Measurements from ENCODE around the gene PTCHD4.
"Not testable (repeated sequence)": the region's sequence is repeated elsewhere in the genome, so short reads cannot be mapped to it uniquely, and the experiment has no call there.

Gene PTCHD4

DNA sequence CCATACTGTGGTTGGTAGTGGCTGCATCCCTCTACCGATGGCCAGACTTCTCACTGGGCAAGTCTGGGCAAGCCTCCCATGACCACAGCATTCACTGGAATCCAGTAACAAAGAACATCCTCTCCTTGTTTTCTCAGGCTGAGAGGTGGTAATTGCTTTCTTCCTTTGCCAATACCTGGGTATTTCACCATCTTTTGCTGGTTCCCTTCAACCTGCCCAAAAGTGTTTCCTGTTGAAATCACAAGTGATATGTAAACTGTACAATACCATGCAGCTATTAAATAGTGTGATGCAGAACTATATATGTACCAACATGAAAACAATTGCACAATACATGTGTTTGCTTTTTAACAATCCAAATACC is at the start of gene PTCHD4:
Gene PTCHD4 (minus strand): TSS at position 55 of the 364 bp plus-strand sequence. CDS start 42,240 bp downstream, outside the sequence.
- DNase-seq = no peak

DNA sequence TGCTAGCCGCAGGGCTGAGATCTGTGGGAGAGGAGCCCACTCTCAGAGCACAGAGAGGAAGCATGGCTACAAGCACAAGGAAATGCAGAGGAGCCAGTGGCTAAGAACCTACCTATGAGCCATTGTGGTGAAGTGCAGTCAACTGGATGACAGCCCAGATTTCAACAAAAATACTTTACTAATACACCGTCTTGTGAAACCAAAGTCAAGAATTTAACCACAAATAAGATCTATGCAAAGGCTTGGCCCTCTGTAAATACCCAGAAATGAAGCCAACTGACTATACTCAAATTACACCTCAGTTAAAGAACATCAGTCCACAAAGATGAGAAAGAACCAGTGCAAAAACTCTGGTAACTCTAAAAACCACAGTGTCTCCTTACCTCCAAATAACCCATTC is 40.1 kb upstream of the PTCHD4 start:
- DNase-seq = no peak

DNA sequence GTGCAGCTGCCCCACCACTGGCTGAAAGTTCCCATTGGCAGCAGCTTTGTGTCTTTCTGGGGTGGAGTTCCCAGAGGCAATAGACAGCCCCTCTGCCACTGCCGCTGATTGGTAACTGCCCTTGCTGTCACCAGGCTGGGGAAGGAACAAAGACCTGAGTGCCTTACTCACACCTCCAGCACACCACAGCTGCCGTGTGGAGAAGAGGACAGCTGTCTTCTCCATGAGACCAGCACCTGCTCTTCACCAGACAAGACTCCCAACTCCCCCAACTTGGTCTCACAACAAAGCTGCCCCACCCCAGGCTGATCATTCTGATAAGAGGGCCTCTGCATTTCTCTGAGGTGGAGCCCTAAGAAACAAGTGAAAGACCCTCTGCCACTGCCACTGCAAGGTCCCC is 39.7 kb upstream of the PTCHD4 start:
- DNase-seq = no peak

DNA sequence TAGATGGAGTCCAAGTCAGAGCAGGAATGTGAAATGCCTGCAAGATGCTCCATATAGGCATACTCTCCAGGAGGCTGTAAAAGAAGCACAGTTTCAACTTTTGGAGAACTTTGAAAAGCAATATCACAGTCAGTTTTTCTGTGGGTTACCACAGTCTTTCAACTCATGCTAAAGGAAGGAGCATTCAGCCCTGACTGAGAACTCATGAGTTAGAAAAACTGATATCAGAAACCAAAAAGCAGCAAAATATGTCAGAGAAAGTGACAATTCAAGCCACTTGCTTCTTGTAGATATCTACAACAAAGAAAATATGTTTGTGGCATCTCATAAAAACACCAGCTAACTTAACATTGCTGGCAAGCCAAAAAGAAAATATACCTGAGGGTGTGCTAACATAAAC is 36.1 kb upstream of the PTCHD4 start:
- no peak for DNase-seq

DNA sequence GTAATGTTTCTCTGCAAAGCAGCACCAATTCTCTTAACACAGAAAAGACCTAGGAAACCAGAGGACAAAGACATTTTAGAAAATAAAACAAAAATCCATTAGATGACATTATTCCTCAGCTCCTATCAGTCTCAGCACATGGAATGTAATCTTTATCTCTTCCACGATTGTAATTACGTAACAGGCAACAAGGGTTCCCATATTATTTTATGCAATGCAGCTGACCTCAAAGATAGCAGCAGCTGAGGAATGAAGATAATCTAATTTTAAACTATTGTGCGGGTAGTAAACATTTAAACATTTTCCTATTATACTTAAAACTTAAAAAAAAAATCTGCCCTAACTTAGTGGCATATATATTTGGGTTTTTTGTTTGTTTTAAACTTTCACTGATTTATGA is 33.0 kb upstream of the PTCHD4 start:
- no peak for DNase-seq

DNA sequence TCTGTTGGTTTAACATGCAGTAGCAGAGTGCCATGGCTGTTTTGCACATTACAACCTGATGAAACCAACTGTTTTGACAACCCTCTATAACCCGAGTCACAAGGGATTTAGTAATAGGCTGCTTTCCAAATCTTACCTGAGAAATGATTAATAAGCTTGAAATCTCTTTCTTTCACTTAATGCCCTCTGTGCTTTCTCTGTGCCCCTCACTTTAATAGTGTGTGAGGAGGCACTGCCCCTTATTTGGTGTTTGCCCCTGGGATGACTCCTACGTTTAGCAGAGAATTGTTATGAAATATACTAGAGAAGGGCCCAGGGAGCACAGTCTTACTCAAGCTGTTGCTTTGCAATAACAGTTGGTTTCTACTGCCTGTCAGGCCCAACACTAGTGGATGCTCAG is 31.0 kb upstream of the PTCHD4 start:
- DNase-seq = no peak

DNA sequence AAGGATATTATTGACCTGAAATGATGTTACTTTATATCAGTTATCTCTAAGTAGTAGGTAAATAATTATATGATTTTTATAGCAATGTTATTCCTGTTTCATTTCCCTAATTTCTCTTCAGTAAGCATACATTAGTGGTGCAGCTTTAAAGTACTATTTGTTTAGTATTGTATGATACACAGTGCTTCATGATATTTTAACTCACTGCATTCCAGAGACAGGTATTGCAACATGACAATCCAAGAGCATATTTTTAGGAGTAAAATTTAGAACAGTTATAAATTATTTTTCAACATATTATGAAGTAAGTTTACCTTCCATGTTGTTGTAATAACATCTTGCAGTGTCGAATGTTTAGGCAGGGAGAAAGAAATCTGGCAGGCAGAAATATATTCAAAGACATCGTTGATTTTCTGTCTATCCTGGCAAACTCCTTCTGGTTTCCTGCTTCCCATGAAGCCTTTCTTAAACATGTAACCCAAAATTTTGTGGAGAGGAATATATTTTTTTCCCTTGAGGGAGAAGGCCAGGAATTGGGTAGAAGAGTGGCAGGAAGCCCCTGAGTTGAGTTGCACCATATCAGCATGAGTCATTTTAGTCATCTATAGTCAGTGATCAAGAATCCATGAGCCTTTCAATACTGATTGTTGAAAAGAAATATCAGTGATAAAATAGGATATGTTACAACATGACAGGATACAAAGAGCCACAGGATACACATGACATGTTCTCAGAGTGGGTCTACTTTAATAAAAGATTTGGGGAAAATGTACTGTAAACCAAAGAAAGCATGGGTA is 29.0 kb upstream of the PTCHD4 start:
- DNase-seq = no peak

DNA sequence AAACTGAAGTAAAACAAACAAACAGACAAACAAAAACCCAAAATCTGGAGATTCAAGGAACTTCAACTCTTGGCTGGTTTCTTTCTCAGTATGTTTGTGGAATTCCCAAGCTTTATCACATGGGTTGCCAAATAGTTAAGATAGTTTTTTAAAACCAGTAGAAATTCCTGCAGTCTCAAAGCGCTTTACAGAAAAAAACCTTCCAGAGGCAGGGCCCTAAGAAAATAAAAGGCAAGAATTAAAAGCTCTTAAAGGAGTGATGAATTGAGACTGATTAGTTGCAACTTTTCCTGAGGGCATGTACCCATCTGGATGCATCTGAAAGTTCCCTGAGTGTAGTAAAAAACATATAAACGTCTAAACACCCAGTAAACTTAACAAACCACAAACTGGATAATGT is 25.9 kb upstream of the PTCHD4 start:
- no peak for DNase-seq

DNA sequence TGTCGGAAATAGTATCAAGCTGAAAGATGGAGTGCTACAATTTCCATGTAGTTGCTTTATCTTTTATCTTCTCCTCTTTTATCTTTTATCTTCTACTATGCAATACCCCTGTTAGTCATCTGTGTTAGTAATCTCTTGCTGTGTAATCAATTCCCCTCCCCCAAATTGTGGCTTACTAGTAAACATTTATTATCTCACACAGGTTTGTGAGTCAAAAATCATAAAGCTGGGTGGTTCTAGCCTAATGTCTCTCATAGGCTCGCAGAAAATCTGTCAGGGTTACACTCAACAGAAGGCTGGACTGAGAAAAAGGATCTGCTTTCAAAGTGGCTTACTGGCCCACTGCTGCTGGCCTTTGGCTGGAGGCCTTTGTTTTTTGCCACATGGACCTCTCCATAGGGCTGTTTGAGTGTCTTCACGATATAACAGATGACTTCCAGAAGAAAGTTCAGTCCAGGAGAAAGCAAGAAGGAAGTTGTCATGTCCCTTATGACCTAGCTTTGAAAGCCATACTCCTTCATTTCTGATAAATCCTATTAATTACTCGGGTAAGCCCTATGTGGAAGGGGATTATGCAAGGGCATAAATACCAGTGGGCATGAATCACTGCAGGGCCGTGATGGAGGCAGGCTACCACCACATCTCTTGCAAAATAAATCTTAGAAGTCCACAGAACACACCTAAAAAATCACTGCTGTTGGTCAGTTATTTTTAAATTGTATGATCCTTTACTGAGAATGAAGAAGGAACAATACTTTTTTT is 24.5 kb upstream of the PTCHD4 start:
- DNase-seq = no peak

DNA sequence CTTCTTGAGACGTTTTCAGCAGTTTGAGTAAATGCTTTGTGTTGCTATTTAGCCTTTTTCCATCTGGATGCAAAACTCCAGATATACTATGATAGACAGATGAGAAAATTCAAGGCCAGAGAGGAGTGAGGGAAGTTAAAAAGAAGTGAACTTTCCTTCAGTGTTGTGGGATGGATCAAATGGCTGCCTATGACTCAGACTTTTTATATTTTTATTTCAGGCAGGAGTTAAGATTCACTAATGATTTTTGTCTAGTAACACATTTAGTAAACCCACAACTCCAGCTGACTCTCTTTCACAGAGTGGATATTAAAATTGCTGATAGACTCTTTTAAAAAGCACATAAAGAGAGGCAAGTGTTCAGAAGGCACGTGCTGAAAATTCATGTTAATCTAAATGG is 23.2 kb upstream of the PTCHD4 start:
- no peak for DNase-seq

DNA sequence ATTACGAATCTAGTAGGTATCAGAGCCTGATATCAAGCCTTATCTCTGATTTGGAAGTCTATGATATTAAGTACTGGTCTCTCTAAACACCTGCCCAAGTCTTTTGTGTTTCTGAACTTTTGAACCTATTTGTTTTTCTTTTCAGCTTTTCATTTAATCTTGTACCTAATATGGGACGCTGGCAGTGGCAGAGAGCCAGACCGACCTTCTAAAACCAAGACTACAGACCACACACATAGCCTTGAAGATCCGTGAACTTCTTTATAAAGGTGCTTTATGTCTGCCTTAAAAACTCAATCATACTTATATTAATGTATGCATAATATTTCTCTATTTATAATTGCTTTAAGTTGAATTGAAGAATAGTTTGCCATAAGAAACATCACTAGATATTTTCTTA is 12.6 kb upstream of the PTCHD4 start:
- DNase-seq = no peak

DNA sequence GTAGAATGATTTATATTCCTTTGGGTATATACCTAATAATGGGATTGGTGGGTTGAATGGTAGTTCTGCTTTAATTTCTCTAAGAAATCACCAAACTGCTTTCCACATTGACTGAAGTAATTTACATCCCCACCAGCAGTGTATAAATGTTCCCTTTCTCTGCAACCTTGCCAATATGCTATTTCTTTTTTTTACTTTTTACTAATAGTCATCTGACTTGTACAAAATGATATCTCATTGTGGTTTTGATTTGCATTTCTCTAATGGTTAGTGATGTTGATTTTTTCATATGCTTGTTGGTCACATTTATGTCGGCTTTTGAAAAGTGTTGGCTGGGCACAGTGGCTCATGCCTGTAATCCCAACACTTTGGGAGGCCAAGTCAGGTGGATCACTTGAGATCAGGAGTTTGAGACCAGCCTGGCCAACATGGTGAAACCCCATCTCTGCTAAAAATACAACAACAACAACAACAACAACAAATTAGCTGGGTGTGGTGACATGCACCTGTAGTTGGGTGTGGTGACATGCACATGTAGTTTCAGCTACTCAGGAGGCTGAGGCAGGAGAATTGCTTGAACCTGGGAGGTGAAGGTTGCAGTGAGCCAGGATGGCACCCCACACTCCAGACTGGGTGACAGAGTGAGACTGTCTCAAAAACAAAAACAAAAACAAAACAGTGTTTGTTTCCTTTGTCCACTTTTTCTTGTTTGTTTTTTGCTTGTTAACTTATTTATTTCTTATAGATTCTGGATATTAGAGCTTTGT is 11.2 kb upstream of the PTCHD4 start:
- not testable (repeated sequence) for DNase-seq

DNA sequence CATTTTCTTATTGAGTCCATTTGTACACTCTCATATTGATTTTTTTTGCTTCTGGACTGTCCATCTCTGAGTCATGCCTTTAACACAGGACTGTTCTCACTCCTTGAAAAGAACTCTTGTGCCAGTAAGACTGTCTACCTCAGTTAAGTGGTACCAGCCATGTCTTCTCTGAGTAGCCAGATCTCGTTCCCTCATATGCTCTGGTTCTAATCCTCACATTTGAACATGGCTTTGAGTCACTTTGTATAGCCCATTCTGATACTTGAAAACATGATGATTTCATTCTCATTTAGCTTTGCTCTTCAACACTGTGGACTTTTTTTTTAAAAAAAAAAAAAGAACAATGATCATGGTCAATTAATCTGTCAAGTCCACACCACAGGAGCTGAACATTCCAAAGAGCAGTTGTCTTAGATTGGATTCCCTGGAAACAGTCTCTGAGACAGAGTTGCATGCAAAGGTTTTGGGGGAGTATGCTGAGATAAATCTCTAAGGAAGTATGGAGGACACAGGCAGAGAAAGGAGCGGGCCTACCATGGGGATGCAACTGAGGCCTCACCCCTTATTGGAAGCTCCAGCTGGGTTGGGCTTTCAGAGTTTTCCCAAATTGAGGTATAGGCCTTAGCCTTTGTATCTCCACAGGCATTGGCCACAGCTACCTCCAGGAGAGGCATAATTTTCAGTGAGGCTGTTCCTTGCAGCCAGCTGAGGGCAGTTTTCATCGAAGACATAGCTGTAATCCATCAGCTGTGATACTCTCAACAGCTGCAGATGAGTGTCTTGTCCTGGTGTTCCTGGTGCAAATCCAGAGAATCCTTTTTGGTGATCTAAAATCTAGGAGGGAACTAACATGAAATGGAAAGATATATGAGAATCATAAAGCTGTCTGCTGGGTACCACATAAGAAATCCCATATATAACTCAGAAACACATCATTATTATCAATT is 6.0 kb upstream of the PTCHD4 start:
- DNase-seq = no peak

DNA sequence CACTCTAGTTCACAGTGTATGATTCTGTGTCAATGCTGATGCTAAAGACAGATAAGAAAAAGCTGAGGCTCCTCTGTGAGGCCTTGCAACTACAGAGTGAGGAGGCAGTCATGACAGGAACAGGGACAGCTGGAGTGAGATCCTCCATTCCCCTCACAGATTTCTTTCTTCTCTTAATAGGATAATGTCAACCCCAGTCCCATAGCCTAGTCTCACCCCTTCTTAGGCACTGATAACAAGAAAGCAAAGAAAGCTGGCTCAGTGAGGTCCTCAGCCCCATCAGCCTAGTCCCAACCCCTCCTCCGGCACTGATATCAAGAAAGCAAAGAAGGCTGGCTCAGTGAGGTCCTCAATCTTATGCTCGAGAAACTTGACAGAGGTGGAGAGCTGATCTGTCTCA is 2.1 kb upstream of the PTCHD4 start:
- DNase-seq = no peak

DNA sequence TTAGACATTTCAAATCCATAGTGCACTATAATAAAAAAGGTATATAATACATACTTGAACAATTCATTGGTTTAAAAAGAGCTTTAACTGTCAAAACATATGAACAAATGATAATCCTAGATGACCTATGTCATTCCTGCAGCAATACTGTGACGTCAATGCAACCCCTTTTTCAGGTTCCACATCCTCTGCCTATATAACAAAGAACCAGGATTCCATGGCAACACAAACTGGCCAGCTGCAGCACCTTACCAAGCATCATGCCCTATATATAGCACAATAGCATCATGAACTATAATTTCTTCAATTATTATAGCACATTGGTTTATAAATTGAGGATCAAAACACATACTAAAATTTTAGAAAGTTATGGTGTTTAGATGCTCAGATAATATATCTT is 578 bp upstream of the PTCHD4 start:
- no peak for DNase-seq

DNA sequence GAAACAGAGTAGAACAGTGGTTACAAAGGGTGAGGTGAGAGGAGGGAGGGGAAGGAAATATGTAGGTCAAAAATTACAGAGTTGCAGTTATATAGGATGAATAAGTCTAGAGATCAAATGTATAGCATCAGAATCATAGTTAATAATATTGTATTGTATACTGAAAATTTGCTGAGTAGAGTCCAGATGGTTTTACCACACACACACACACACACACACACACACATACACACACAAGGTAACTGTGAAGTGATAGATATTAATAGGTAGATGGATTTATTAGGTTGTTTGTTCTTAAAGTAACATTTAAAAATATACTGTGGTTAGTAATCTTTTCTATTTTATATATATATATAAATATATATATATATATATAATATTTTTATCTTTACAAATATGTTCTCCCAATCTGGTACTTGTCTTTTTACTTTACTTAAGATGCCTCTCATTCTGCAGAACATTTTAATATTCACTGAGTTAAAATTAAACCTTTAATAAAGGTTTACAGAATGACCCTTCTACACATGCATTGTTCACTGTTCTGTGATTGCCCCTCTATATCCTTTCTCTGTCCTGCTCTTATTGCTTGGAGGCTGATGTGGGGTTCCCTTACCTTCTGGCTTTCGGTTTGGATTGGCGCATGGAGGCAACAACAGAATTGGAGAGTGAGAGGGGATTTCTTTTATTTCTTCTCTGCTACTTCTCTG is 408 bp downstream of the PTCHD4 start:
- DNase-seq = no peak

DNA sequence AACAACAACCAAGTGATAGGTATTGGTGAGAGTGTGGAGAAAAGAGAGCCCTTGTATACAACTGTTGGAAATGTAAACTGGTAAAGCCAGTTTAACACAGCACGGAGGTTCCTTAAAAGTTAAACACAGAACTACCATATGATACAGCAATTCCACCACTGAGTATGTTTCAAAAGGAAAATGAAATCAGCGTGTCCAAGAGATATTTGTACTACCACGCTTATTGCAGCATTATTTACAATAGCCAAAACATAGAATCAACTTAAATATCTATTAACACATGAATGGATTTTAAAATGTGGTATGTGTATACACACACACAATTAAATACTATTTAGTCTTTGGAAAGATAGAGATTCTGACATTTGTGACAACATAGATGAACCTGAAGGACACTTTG is 1.1 kb downstream of the PTCHD4 start:
- no peak for DNase-seq

DNA sequence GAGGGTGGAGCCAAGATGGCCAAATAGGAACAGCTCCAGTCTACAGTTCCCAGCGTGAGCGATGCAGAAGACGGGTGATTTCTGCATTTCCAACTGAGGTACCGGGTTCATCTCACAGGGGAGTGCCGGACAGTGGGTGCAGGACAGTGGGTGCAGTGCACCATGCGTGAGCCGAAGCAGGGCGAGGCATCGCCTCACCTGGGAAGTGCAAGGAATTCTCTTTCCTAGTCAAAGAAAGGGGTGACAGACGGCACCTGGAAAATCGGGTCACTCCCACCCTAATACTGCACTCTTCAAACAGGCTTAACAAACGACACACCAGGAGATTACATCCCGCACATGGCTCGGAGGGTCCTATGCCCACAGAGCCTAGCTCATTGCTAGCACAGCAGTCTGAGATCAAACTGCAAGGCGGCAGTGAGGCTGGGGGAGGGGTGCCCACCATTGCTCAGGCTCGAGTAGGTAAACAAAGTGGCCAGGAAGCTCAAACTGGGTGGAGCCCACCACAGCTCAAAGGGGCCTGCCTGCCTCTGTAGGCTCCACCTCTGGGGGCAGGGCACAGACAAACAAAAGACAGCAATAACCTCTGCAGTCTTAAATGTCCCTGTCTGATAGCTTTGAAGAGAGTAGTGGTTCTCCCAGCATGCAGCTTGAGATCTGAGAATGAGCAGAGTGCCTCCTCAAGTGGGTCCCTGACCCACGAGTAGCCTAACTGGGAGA is 8.4 kb downstream of the PTCHD4 start:
- DNase-seq = not testable (repeated sequence)

DNA sequence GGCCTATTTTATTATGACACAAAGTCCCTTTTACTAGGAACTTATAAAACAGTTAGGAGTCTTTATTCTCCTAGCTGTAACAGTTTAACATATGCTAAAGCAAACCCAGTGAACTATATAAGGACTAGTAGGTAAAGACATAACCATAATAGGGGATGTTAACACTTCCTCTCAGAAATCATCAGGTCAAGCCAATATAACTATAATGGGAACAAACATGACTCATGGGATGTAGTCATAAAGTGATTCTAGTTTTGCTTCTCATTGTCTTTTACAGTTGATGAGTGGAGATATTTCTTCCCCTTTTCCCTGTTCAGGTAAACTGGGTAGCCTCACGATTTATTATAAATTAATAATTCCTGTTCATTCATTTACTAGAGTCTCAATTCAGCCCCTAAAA is 9.7 kb downstream of the PTCHD4 start:
- no peak for DNase-seq

DNA sequence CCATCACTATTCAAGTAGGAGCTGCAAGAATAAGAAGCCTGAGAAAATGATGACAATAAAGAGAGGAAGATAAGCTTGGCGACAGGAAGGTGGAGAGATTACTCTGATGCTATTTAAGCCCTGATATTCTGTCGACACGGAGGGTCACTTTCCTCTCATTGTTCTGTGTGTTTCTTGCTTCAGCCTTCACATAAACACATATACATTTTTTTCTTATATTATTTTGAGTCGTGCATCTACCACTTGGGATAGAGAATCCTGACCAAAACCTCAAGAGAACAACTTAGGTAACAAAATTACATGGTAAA is 10.5 kb downstream of the PTCHD4 start:
- no peak for DNase-seq

Measured in cerebellar nuclear complex (tissue), 1 donor.